ENCODE measurements around the gene ELF5. TPM values are rescaled to one million over a fixed set of nuclear protein-coding genes. Genes with fewer than 3 reads are reported as not detected.

The ELF5 gene
- total RNA-seq, 4 donors from 2014 or later, result not detected

DNA sequence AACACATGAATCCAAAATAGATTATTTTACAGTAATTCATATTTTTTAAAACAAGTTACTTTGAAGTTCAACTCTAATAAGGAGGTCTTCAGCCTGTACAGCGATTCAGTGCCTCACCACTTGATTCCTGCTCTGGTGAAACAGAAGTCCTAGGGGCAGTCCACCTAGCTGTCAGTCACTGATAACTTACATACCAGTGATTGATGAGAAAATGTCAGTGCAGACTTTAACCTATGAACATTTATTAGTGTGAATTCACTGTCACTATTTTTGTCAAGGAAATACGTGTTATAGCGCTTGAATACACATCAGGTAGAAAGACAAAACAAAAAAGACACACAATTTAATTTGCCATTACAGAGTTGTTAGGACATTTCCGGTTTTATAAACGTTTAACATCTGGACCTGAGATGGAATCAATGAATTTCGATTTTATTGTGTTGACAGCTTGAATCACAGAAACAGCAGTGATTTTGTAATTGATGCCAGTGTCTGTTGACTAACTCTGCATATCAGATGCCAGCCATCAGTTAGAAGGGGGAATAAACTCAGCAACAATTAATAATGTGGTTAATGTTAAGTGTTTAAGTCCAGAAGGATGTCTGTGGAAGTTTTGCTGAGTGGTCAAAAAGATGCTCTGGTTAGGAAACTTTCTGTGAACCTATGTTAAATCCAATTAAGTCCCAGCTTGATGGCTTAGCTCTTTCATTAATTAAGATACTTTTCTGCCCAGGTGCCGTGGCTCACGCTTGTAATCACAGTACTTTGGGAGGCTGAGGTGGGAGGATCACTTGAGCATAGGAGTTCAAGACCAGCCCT lies 34.5 kb downstream of the ELF5 start:
- H3K4me3 ChIP-seq, result no peak overlapping the region
- 69 to 72% methylated on average over 8 of the region's 8 CpGs for WGBS, 2 donors (ENCODE audit: low coverage in 1 of 2)
- no peaks in the 10 kb centered on the region for H3K36me3 ChIP-seq
- no peak overlapping the region for H3K27ac ChIP-seq
- in situ Hi-C loops (cut with MboI; ENCODE audit: low pct_ligation_motif_present in 1 of 4, low pct_unique_long_range_greater_than_20kb in 1 of 4, low sequenced_read_pairs in 3 of 4) (loop anchor here in 3 of 4 donors (25.0 kb wide), 4 partner anchors 92 to 667 kb away; no protein-coding TSS in a partner anchor), intact Hi-C loops (cut with DNase I; ENCODE audit: low total_unique reads) (no loop called here)
- no peaks in the 10 kb centered on the region for H3K9me3 ChIP-seq
- no peak for TF ChIP-seq POLR2A (IDR thresholded peaks at IDR 0.05)
- no peaks in the 10 kb centered on the region for H3K4me1 ChIP-seq
- no peak for DNase-seq
- H3K27me3 ChIP-seq, result no peaks in the 10 kb centered on the region

DNA sequence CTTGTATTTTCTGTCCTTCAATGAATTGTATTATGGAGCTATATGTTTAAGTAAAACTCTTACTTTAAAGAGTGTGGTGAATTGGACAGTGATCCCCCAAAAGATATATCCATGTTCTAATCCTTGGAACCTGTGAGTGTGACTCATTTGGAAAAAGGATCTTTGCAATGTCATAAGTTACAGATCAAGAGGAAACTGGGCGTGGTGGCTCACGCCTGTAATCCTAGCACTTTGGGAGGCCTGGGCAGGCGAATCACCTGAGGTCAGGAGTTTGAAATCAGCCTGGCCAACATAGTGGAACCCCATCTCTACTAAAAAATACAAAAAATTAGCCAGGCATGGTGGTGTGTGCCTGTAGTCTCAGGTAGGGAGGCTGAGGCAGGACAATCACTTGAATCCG lies 36.7 kb downstream of the ELF5 start:
- in situ Hi-C loops (cut with MboI; ENCODE audit: low pct_ligation_motif_present in 1 of 4, low pct_unique_long_range_greater_than_20kb in 1 of 4, low sequenced_read_pairs in 3 of 4), result loop anchor here in 3 of 4 donors (25.0 kb wide), 4 partner anchors 90 to 665 kb away; no protein-coding TSS in a partner anchor
- 80 to 87% methylated on average over 2 to 4 of the region's 4 CpGs for whole genome bisulfite sequencing, 2 donors (ENCODE audit: low coverage in 1 of 2)
- intact Hi-C loops (cut with DNase I; ENCODE audit: low total_unique reads), result no loop called here
- no peak for DNase-seq
- Histone ChIP-seq H3K27me3 (no peaks in the 10 kb centered on the region), H3K27ac (no peak overlapping the region), H3K4me3 (no peak overlapping the region), H3K9me3 (no peaks in the 10 kb centered on the region), H3K4me1 (no peaks in the 10 kb centered on the region), H3K36me3 (peaks cover 0 to 11% (median 5%) of the 10 kb centered on the region in 4 donors)
- TF ChIP-seq EP300 (IDR thresholded peaks at IDR 0.05; ENCODE audit: low read depth), result no peak
- TF ChIP-seq, protein P1, sequence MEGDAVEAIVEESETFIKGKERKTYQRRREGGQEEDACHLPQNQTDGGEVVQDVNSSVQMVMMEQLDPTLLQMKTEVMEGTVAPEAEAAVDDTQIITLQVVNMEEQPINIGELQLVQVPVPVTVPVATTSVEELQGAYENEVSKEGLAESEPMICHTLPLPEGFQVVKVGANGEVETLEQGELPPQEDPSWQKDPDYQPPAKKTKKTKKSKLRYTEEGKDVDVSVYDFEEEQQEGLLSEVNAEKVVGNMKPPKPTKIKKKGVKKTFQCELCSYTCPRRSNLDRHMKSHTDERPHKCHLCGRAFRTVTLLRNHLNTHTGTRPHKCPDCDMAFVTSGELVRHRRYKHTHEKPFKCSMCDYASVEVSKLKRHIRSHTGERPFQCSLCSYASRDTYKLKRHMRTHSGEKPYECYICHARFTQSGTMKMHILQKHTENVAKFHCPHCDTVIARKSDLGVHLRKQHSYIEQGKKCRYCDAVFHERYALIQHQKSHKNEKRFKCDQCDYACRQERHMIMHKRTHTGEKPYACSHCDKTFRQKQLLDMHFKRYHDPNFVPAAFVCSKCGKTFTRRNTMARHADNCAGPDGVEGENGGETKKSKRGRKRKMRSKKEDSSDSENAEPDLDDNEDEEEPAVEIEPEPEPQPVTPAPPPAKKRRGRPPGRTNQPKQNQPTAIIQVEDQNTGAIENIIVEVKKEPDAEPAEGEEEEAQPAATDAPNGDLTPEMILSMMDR (IDR thresholded peaks at IDR 0.05), result no peak
- TF ChIP-seq POLR2AphosphoS5 (IDR thresholded peaks at IDR 0.05), result no peak
- no peak for TF ChIP-seq POLR2A (IDR thresholded peaks at IDR 0.05)

DNA sequence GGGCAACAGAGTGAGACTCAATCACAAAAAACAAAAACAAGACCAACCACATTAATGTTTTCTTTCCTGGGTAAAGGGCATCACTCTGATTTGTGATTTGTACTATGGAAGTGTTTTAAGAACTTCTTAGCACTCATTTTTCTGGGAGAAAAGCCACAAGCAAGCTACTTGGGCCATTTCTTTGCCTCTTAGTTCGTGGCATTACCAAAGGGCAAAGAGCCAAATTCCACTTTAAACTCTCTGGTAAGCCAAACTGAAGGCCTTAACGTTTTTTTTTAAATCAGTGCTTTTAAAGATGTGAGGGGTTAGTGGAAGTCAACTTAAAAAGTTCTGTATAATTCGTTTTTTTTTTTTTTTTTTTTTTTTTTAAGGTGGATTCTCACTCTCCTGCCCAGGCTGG lies 37.9 kb downstream of the ELF5 start:
- in situ Hi-C loops (cut with MboI; ENCODE audit: low pct_ligation_motif_present in 1 of 4, low pct_unique_long_range_greater_than_20kb in 1 of 4, low sequenced_read_pairs in 3 of 4), result loop anchor here in 3 of 4 donors (25.0 kb wide), 4 partner anchors 88 to 663 kb away; no protein-coding TSS in a partner anchor
- intact Hi-C loops (cut with DNase I; ENCODE audit: low total_unique reads), result no loop called here
- 33 to 42% methylated on average over 2 to 3 of the region's 3 CpGs for WGBS, 2 donors (ENCODE audit: low coverage in 1 of 2)

DNA sequence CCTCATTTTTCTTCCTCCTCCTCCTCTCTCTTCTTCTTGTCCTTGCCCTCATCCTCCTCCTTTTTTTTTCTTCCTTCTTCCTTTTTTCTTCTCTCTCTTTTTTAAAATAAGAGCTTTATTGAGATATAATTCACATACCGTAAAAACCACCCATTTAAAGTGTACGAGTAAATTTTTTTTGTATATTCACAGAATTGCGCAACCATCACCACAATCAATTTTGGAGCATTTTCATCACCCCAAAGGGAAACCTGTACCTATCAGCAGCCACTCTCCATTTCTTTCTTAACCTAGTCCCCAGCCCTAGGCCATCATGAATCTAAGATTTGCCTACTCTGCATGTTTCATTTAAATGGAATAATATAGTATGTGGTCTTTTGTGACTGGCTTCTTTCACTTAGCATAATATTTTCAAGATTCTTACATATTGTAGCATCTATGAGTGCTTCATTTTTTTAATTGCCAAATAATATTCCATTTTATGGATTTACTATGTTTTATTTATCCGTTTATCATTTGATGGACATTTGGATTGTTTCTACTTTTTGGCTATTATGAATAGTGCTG lies 39.9 kb downstream of the ELF5 start:
- H3K4me3 ChIP-seq, result no peak overlapping the region
- in situ Hi-C loops (cut with MboI; ENCODE audit: low pct_ligation_motif_present in 1 of 4, low pct_unique_long_range_greater_than_20kb in 1 of 4, low sequenced_read_pairs in 3 of 4), result no loop called here
- WGBS, 2 donors (ENCODE audit: low coverage in 1 of 2), result 88 to 90% methylated on average over 4 of the region's 4 CpGs
- no peaks in the 10 kb centered on the region for H3K27me3 ChIP-seq
- DNase-seq, result no peak
- no peaks in the 10 kb centered on the region for H3K4me1 ChIP-seq
- H3K9me3 ChIP-seq, result no peaks in the 10 kb centered on the region
- peaks cover 0 to 41% (median 20%) of the 10 kb centered on the region in 4 donors for H3K36me3 ChIP-seq
- TF ChIP-seq POLR2A (IDR thresholded peaks at IDR 0.05), result no peak
- no peak for TF ChIP-seq EP300 (IDR thresholded peaks at IDR 0.05; ENCODE audit: low read depth)
- TF ChIP-seq, protein P1 (IDR thresholded peaks at IDR 0.05), result no peak
- no peak for TF ChIP-seq POLR2AphosphoS5 (IDR thresholded peaks at IDR 0.05)
- intact Hi-C loops (cut with DNase I; ENCODE audit: low total_unique reads), result no loop called here
- no peak overlapping the region for H3K27ac ChIP-seq

More for the DNA sequence above, 37.9 kb downstream of the ELF5 start:
- Histone ChIP-seq H3K27ac (no peak overlapping the region), H3K27me3 (no peaks in the 10 kb centered on the region), H3K4me1 (no peaks in the 10 kb centered on the region), H3K9me3 (no peaks in the 10 kb centered on the region), H3K36me3 (peaks cover 0 to 21% (median 10%) of the 10 kb centered on the region in 4 donors), H3K4me3 (no peak overlapping the region)
- DNase-seq, result no peak
- TF ChIP-seq, protein P1 (IDR thresholded peaks at IDR 0.05), result no peak

Measured in transverse colon (tissue), 4 donors.